Measurements from ENCODE around the gene NOP10.

DNA sequence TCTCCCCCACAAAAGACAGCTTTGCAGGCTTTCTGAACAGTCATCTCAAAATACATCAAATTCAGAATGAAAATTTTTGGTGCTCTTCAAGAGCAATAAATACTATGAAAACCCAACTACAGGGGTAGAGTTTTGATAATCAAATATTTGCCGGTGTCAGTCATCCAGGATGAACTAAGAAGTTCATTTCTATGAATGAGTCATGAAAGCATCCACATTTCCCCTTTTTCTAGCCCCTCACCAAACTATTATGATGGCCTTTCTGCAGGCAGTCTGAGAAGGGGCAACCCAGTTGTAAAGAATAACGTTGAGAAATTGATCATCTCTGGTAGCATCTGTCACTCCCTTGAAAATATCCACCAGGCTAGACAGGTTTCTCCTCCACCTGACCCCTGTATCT lies 27.2 kb upstream of the NOP10 start:
- TF ChIP-seq, protein P1, sequence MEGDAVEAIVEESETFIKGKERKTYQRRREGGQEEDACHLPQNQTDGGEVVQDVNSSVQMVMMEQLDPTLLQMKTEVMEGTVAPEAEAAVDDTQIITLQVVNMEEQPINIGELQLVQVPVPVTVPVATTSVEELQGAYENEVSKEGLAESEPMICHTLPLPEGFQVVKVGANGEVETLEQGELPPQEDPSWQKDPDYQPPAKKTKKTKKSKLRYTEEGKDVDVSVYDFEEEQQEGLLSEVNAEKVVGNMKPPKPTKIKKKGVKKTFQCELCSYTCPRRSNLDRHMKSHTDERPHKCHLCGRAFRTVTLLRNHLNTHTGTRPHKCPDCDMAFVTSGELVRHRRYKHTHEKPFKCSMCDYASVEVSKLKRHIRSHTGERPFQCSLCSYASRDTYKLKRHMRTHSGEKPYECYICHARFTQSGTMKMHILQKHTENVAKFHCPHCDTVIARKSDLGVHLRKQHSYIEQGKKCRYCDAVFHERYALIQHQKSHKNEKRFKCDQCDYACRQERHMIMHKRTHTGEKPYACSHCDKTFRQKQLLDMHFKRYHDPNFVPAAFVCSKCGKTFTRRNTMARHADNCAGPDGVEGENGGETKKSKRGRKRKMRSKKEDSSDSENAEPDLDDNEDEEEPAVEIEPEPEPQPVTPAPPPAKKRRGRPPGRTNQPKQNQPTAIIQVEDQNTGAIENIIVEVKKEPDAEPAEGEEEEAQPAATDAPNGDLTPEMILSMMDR (IDR thresholded peaks at IDR 0.05): no peak
- no peak for TF ChIP-seq POLR2A (IDR thresholded peaks at IDR 0.05)

Data from adrenal gland (tissue), 5 donors.